Ascending aorta (tissue), 2 donors: ENCODE data around the gene TMEM106B. TPM values are rescaled to one million over a fixed set of nuclear protein-coding genes. Genes with fewer than 3 reads are reported as not detected.

ENCODE experiments used
- DNase-seq, 2 donors: peaks; one replicate each; pipeline ENCODE4 v3.0.0-alpha.2; 2019; ENCODE audit warnings: low spot score in 2 of 2
- H3K27ac ChIP-seq, 2 donors: fragments of 200-600 bp; sonication (generic); one replicate each; pipeline ENCODE4 v1.5.1; 2016 to 2017; ENCODE audit warnings: mild to moderate bottlenecking in 1 of 2
- H3K27me3 ChIP-seq: fragments of 200-600 bp; sonication (generic); one replicate; pipeline ENCODE4 v1.5.1; 2017
- H3K36me3 ChIP-seq, 2 donors: fragments of 200-600 bp; sonication (generic); one replicate each; pipeline ENCODE4 v1.5.1; 2016
- H3K4me1 ChIP-seq, 2 donors: fragments of 200-600 bp; sonication (generic); one replicate each; pipeline ENCODE4 v1.5.1; 2016 to 2017; ENCODE audit warnings: mild to moderate bottlenecking in 1 of 2
- H3K4me3 ChIP-seq, 2 donors: fragments of 200-600 bp; sonication (generic); one replicate each; pipeline ENCODE4 v1.5.1; 2016 to 2017; ENCODE audit warnings: mild to moderate bottlenecking in 1 of 2
- H3K9me3 ChIP-seq, 2 donors: fragments of 200-600 bp; sonication (generic); one replicate each; pipeline ENCODE4 v1.5.1; 2016
- CTCF ChIP-seq, 3 experiments: fragments of 200-600 bp in 2 of 3; fragments of 450-650 bp in 1 of 3; sonication (generic) in 2 of 3; IDR thresholded peaks; one replicate each; pipeline ENCODE4 v1.5.1; 2016 to 2019; ENCODE audit warnings: antibody characterized with exemption in 3 of 3, mild to moderate bottlenecking in 1 of 3, moderate library complexity in 1 of 3
- intact Hi-C: fragments of 100-400 bp; cut with DNase I; formaldehyde crosslinking; loops from one replicate; pipeline ENCODE4 v1.15.1; 2023
- total RNA-seq: library from RNA; depleted of rRNA; stranded (reverse); fragments of >200 nt; gene quantifications from one replicate; pipeline ENCODE4 v1.1.0, GENCODE V29; 2016

The TMEM106B gene
- total RNA-seq, 1 donor from 2014 or later: 21.3 TPM

- Histone ChIP-seq H3K36me3 (no peaks in the 10 kb centered on the region), H3K27ac (no peak overlapping the region), H3K4me1 (no peaks in the 10 kb centered on the region), H3K27me3 (no peaks in the 10 kb centered on the region), H3K9me3 (no peaks in the 10 kb centered on the region), H3K4me3 (no peak overlapping the region)
- DNase-seq: no peak
- intact Hi-C loops: no loop called here
- no peak for TF ChIP-seq CTCF (IDR thresholded peaks at IDR 0.05)
Observed at GRCh38 chr7:12290761-12291160, 79.7 kb downstream of the TMEM106B start.

- DNase-seq: no peak
- intact Hi-C loops: no loop called here
- no peak overlapping the region for H3K4me3 ChIP-seq
Observed at GRCh38 chr7:12291870-12292269, 80.8 kb downstream of the TMEM106B start.

More at GRCh38 chr7:12291870-12292269, 80.8 kb downstream of the TMEM106B start:
- H3K4me1 ChIP-seq: no peaks in the 10 kb centered on the region
- no peaks in the 10 kb centered on the region for H3K9me3 ChIP-seq
- no peaks in the 10 kb centered on the region for H3K27me3 ChIP-seq
- H3K36me3 ChIP-seq: no peaks in the 10 kb centered on the region
- no peak overlapping the region for H3K27ac ChIP-seq
- no peak for TF ChIP-seq CTCF (IDR thresholded peaks at IDR 0.05)

Other genes with a start within 250 kb of the TMEM106B start
- gene VWDE, start 192.6 kb downstream of the TMEM106B start, total RNA-seq: not detected